Progenitor cell of endocrine pancreas (in vitro differentiated cells): ENCODE data around the gene LITAFD. TPM values are rescaled to one million over a fixed set of nuclear protein-coding genes. Genes with fewer than 3 reads are reported as not detected.

Experiments
- DNase-seq: peaks from one replicate; pipeline ENCODE4 v3.0.0; 2021; ENCODE audit warnings: low spot score; ENCODE audit not compliant: unreplicated experiment
- H3K27ac Mint-ChIP-seq: 2 replicates; pipeline ENCODE4 v1.8.0; 2021; ENCODE audit warnings: mild to moderate bottlenecking, moderate library complexity, mixed read lengths
- H3K27me3 Mint-ChIP-seq: 2 replicates; pipeline ENCODE4 v1.8.0; 2021; ENCODE audit warnings: mixed read lengths
- H3K36me3 Mint-ChIP-seq: 2 replicates; pipeline ENCODE4 v1.8.0; 2022; ENCODE audit warnings: mixed read lengths; ENCODE audit not compliant: insufficient read depth
- H3K4me1 Mint-ChIP-seq: 2 replicates; pipeline ENCODE4 v1.8.0; 2021; ENCODE audit warnings: low read depth, mixed read lengths
- H3K4me3 Mint-ChIP-seq: 2 replicates; pipeline ENCODE4 v1.8.0; 2021; ENCODE audit warnings: low read depth, mild to moderate bottlenecking, moderate library complexity, mixed read lengths
- H3K9me3 Mint-ChIP-seq: 2 replicates; pipeline ENCODE4 v1.8.0; 2021; ENCODE audit warnings: low read depth, mixed read lengths
- total RNA-seq: library from RNA; stranded (reverse); gene quantifications from 2 replicates; pipeline ENCODE4 v1.2.1, GENCODE V29; 2021
- TF ChIP-seq, protein P1 (sequence below): fragments of 200-600 bp; sonication (generic); IDR thresholded peaks from one replicate; pipeline ENCODE4 v1.5.0; 2021; ENCODE audit warnings: antibody characterized with exemption, mild to moderate bottlenecking; ENCODE audit not compliant: unreplicated experiment

The LITAFD gene
- total RNA-seq, 1 donor from 2014 or later: not detected

DNA sequence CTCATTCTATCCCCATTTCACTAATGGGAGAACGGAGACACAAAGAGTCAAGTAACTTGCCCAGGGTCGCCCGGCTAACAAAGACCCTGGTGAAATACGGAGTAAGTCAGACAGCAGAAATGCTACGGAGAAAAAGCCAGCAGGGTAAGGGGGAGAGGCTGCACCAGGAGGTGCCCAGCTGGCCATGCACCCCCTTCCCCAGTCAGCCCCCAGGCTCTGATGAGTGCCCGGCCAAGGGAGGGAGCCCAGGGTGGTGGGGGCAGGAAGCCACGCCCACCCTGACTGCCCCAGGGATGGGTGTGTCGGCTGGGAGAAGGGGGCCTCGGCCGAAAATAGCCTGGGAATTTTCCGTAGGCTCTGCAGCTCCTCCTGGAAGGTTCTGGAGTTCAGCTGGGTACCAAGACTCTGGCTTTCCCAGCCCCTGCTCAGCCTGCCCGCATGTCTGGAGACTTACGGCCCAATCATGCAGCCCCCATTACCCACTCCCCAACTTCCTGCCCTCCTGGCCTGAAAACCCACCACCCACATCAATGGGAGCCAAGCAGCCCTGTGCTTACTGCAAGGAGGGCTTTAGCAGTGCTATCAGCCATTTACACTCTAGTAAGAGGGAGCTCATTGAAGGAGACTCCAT lies 17.6 kb upstream of the LITAFD start:
- Mint-ChIP-seq H3K27me3 (no peaks in the 10 kb centered on the region), H3K9me3 (no peaks in the 10 kb centered on the region), H3K4me1 (peaks cover 58% of the 10 kb centered on the region), H3K4me3 (peak overlapping the region; percentile 29), H3K36me3 (peaks cover 1% of the 10 kb centered on the region), H3K27ac (peak overlapping the region; percentile 93)
- TF ChIP-seq, protein P1, sequence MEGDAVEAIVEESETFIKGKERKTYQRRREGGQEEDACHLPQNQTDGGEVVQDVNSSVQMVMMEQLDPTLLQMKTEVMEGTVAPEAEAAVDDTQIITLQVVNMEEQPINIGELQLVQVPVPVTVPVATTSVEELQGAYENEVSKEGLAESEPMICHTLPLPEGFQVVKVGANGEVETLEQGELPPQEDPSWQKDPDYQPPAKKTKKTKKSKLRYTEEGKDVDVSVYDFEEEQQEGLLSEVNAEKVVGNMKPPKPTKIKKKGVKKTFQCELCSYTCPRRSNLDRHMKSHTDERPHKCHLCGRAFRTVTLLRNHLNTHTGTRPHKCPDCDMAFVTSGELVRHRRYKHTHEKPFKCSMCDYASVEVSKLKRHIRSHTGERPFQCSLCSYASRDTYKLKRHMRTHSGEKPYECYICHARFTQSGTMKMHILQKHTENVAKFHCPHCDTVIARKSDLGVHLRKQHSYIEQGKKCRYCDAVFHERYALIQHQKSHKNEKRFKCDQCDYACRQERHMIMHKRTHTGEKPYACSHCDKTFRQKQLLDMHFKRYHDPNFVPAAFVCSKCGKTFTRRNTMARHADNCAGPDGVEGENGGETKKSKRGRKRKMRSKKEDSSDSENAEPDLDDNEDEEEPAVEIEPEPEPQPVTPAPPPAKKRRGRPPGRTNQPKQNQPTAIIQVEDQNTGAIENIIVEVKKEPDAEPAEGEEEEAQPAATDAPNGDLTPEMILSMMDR: no peak
- no peak for DNase-seq

GRCh38 chr16:8865145-8865882 lies 16.8 kb upstream of the LITAFD start:
- no peak for DNase-seq
- Mint-ChIP-seq H3K27me3 (no peaks in the 10 kb centered on the region), H3K9me3 (no peaks in the 10 kb centered on the region), H3K4me3 (peak overlapping the region; percentile 41), H3K27ac (peak overlapping the region; percentile 93), H3K36me3 (no peaks in the 10 kb centered on the region), H3K4me1 (peaks cover 58% of the 10 kb centered on the region)
- TF ChIP-seq, protein P1: no peak

- Mint-ChIP-seq H3K4me1 (peaks cover 56% of the 10 kb centered on the region), H3K27me3 (no peaks in the 10 kb centered on the region), H3K27ac (peak overlapping the region; percentile 93), H3K36me3 (no peaks in the 10 kb centered on the region), H3K4me3 (peak overlapping the region; percentile 94), H3K9me3 (no peaks in the 10 kb centered on the region)
- DNase-seq: peak; percentile 58
- TF ChIP-seq, protein P1: no peak
These were observed 15.8 kb upstream of the LITAFD start for GRCh38 chr16:8866118-8866883.

DNA sequence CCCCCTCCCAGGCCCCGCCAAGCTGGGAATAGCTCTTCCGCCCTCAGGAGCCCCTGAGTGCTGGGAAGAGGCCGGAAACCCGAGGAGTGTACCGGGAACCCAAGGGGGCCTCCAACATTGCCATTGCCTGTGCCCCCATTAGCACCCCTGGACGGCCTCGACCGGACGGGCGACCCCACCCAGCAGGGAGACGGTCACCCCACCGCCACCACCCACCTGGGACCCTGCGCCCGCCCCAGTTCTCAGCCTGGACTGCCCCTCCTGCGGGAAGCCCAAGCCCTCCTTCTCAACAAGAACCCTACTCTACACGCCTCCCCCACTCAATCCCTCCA lies 15.3 kb upstream of the LITAFD start:
- TF ChIP-seq, protein P1: no peak
- no peak for DNase-seq
- Mint-ChIP-seq H3K27me3 (no peaks in the 10 kb centered on the region), H3K9me3 (no peaks in the 10 kb centered on the region), H3K27ac (peak overlapping the region; percentile 93), H3K4me3 (peak overlapping the region; percentile 94), H3K36me3 (no peaks in the 10 kb centered on the region), H3K4me1 (peaks cover 53% of the 10 kb centered on the region)

- Mint-ChIP-seq H3K9me3 (no peaks in the 10 kb centered on the region), H3K4me3 (peak overlapping the region; percentile 94), H3K4me1 (peaks cover 50% of the 10 kb centered on the region), H3K27ac (peak overlapping the region; percentile 93), H3K36me3 (no peaks in the 10 kb centered on the region), H3K27me3 (no peaks in the 10 kb centered on the region)
- TF ChIP-seq, protein P1: no peak
- DNase-seq: no peak
These were observed 14.8 kb upstream of the LITAFD start for GRCh38 chr16:8867216-8867931.
